HepG2 (cell line): Measurements from ENCODE around the gene TEKTIP1. TPM values are rescaled to one million over a fixed set of nuclear protein-coding genes. Genes with fewer than 3 reads are reported as not detected.

Source experiments
- ATF3 ChIP-seq: sonication (generic); formaldehyde crosslinking; IDR thresholded peaks from 2 replicates; pipeline ENCODE4 v1.4.0; 2020; ENCODE audit warnings: missing genetic modification reagents
- ATF7-NPFF ChIP-seq: sonication (generic); formaldehyde crosslinking; IDR thresholded peaks from 2 replicates; pipeline ENCODE4 v1.8.1; 2023; ENCODE audit warnings: mild to moderate bottlenecking, low read depth, missing genetic modification reagents, moderate library complexity
- REST ChIP-seq, 2 experiments: IDR thresholded peaks; 2 replicates each; pipeline ENCODE4 v1.6.1; 2011 to 2012; ENCODE audit warnings: low read length in 2 of 2, borderline replicate concordance in 1 of 2, low read depth in 1 of 2, mild to moderate bottlenecking in 1 of 2, moderate library complexity in 1 of 2
- TSC22D2 ChIP-seq: sonication (generic); formaldehyde crosslinking; IDR thresholded peaks from 2 replicates; pipeline ENCODE4 v1.5.1; 2020; ENCODE audit warnings: missing genetic modification reagents, mild to moderate bottlenecking, borderline replicate concordance
- ZBTB8A ChIP-seq: sonication (generic); formaldehyde crosslinking; IDR thresholded peaks from 2 replicates; pipeline ENCODE4 v1.4.0; 2020; ENCODE audit warnings: mild to moderate bottlenecking, low read depth, missing genetic modification reagents, borderline replicate concordance
- ZNF317 ChIP-seq: sonication (generic); formaldehyde crosslinking; IDR thresholded peaks from 2 replicates; pipeline ENCODE4 v1.5.0; 2020; ENCODE audit warnings: mild to moderate bottlenecking, missing genetic modification reagents
- ZNF431 ChIP-seq: sonication (generic); formaldehyde crosslinking; IDR thresholded peaks from 2 replicates; pipeline ENCODE4 v1.9.0; 2022; ENCODE audit warnings: missing genetic modification reagents, low read depth, mild to moderate bottlenecking, borderline replicate concordance
- polyA plus RNA-seq, 8 experiments: library from polyadenylated mRNA; depleted of rRNA in 3 of 8; stranded (reverse) in 7 of 8; unstranded in 1 of 8; fragments of >200 nt; fragmentation: Illumina TruSeq in 4 of 8; extraction: Trizol in 4 of 8; gene quantifications; 2 replicates each; pipeline versions ENCODE4 v1.2.1 to v1.2.3, GENCODE V29; 2011 to 2016; ENCODE audit warnings: low read depth in 4 of 8, missing spikeins in 1 of 8, mixed read lengths in 1 of 8; ENCODE audit not compliant: insufficient read depth in 1 of 8
- total RNA-seq, 5 experiments: library from RNA; depleted of rRNA; stranded (reverse); fragments of >200 nt; fragmentation: Illumina TruSeq; extraction: Trizol; gene quantifications; 2 replicates each; pipeline ENCODE4 v1.2.3, GENCODE V29; 2016; ENCODE audit warnings: low read depth in 1 of 5
- TF ChIP-seq, protein P1 (sequence below): sonication (generic); formaldehyde crosslinking; IDR thresholded peaks from 2 replicates; pipeline ENCODE4; 2020; ENCODE audit warnings: missing genetic modification reagents, mild to moderate bottlenecking, borderline replicate concordance

The TEKTIP1 gene
- total and polyA plus RNA-seq, 2 of the 13 experiments (the other 11 are each of a cell fraction or from before 2014, with no cell fraction given), result not detected

DNA sequence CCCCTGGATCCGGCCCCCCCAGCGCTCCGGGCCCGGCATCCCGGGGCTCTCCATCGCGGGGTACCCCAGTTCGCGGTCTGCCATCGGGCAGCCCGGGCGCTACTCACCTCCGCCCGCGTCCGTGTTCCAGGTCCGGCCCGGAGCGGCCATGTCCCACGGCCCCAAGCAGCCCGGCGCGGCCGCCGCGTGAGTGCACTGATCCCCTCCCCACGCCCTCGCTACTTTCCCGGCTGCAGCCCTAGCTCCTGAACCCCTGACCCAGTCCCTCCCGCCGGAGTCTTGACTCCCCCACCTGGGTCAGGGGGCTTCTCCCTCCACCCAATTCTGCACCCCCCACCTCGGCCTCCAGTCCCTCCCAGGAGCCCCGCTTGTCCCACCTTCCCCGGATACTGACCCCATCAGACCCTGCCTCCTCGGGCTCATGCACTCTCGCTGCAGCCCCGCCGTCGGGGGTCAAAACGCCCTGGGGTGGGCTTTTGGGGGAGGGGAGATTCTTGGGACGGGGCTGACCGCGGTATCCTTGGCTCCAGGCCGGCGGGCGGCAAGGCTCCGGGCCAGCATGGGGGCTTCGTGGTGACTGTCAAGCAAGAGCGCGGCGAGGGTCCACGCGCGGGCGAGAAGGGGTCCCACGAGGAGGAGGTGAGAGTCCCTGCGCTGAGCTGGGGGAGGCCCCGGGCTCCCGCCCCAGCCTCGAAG is 34.3 kb downstream of the TEKTIP1 start (continued):
- TF ChIP-seq REST (IDR thresholded peaks at IDR 0.05; ENCODE audit: borderline replicate concordance in 1 of 2, low read depth in 1 of 2, low read length in 2 of 2) (no peak), ATF7-NPFF (no peak; the same call in 1 of the 2 replicates), ZNF317 (CRISPR knock-in tag) (no peak), ZNF431 (CRISPR knock-in tag) (no peak), ZBTB8A (no peak), ATF3 (CRISPR knock-in tag) (no peak), TSC22D2 (CRISPR knock-in tag) (no peak)
- TF ChIP-seq, protein P1, sequence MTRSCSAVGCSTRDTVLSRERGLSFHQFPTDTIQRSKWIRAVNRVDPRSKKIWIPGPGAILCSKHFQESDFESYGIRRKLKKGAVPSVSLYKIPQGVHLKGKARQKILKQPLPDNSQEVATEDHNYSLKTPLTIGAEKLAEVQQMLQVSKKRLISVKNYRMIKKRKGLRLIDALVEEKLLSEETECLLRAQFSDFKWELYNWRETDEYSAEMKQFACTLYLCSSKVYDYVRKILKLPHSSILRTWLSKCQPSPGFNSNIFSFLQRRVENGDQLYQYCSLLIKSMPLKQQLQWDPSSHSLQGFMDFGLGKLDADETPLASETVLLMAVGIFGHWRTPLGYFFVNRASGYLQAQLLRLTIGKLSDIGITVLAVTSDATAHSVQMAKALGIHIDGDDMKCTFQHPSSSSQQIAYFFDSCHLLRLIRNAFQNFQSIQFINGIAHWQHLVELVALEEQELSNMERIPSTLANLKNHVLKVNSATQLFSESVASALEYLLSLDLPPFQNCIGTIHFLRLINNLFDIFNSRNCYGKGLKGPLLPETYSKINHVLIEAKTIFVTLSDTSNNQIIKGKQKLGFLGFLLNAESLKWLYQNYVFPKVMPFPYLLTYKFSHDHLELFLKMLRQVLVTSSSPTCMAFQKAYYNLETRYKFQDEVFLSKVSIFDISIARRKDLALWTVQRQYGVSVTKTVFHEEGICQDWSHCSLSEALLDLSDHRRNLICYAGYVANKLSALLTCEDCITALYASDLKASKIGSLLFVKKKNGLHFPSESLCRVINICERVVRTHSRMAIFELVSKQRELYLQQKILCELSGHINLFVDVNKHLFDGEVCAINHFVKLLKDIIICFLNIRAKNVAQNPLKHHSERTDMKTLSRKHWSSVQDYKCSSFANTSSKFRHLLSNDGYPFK (CRISPR knock-in tag), result 0 out of 2 replicates have a peak, but pooled peaks have one; percentile 29
